ENCODE measurements around the gene LYPD5.

GRCh38 chr19:43820884-43821215, 18.6 kb upstream of the LYPD5 start:
- TF ChIP-seq CTCF (IDR thresholded peaks at IDR 0.05; ENCODE audit: insufficient read depth, low read length, poor library complexity, severe bottlenecking): no peak
- no peak for TF ChIP-seq EZH2phosphoT487 (conservative IDR thresholded peaks at IDR 0.05; ENCODE audit: low read length)
